Lower leg skin (tissue), 3 donors: ENCODE data around the gene KNOP1.

ENCODE experiments used
- CTCF ChIP-seq, 3 donors: fragments of 450-650 bp; IDR thresholded peaks; one replicate each; pipeline ENCODE4 v1.5.1; 2016; ENCODE audit warnings: antibody characterized with exemption in 3 of 3, mild to moderate bottlenecking in 3 of 3, moderate library complexity in 2 of 3
- POLR2A ChIP-seq, 2 donors: fragments of 450-650 bp; IDR thresholded peaks; one replicate each; pipeline ENCODE4 v1.6.1; 2016 to 2017; ENCODE audit warnings: antibody characterized with exemption in 2 of 2, mild to moderate bottlenecking in 1 of 2, moderate library complexity in 1 of 2

- TF ChIP-seq POLR2A (IDR thresholded peaks at IDR 0.05) (no peak), CTCF (IDR thresholded peaks at IDR 0.05) (no peak)
These were observed 10.6 kb upstream of the KNOP1 start for GRCh38 chr16:19728636-19728965.
